C4-2B (cell line): ENCODE measurements around the gene RASAL1.
A peak's percentile ranks its signal among the peaks of the same experiment; 100 is the strongest.

ENCODE experiments used
- H3K27ac ChIP-seq: fragments of 450-650 bp; 2 replicates; pipeline ENCODE4 v1.5.1; 2017
- ZFX ChIP-seq: fragments of 450-650 bp; IDR thresholded peaks from 2 replicates; pipeline ENCODE4 v1.6.1; 2017
- TF ChIP-seq, protein P1 (sequence below): fragments of 450-650 bp; conservative IDR thresholded peaks from 2 replicates; pipeline ENCODE4 v1.5.1; 2017; ENCODE audit warnings: mild to moderate bottlenecking

The RASAL1 gene

DNA sequence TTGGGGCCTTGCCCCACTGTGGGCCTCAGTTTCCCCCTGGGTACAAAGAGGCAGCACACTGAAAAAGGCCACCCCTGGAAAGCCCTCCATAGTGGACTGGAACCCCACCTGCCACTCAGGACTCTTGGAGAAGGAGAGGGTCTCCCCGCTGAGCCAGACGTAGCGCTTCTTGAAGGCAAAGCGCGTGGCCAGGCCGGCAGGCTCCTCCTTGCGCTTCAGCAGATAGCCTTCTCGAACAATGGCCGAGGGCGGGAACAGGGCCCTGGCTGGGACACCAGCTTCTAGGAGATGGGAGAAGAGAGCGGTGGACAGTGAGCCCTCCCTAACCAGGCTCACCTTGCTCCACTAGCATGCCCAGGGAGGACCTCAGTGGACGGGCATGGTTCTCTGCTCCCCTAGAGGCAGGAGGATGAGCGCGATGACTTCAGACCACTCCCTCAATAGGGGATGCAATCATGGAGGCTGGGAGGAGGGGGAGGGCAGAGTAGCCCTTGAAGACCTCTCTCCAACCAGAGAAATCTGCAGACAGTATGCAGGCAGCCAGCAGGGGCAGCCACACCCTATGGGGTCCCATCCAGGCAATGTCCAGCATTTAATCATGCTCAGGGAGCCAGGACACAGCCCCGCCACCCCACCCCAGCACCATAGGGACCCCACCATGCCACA lies 29.8 kb downstream of the RASAL1 start:
- TF ChIP-seq, protein P1, sequence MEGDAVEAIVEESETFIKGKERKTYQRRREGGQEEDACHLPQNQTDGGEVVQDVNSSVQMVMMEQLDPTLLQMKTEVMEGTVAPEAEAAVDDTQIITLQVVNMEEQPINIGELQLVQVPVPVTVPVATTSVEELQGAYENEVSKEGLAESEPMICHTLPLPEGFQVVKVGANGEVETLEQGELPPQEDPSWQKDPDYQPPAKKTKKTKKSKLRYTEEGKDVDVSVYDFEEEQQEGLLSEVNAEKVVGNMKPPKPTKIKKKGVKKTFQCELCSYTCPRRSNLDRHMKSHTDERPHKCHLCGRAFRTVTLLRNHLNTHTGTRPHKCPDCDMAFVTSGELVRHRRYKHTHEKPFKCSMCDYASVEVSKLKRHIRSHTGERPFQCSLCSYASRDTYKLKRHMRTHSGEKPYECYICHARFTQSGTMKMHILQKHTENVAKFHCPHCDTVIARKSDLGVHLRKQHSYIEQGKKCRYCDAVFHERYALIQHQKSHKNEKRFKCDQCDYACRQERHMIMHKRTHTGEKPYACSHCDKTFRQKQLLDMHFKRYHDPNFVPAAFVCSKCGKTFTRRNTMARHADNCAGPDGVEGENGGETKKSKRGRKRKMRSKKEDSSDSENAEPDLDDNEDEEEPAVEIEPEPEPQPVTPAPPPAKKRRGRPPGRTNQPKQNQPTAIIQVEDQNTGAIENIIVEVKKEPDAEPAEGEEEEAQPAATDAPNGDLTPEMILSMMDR, result no peak
- TF ChIP-seq ZFX, result no peak
- no peak overlapping the region for H3K27ac ChIP-seq

DNA sequence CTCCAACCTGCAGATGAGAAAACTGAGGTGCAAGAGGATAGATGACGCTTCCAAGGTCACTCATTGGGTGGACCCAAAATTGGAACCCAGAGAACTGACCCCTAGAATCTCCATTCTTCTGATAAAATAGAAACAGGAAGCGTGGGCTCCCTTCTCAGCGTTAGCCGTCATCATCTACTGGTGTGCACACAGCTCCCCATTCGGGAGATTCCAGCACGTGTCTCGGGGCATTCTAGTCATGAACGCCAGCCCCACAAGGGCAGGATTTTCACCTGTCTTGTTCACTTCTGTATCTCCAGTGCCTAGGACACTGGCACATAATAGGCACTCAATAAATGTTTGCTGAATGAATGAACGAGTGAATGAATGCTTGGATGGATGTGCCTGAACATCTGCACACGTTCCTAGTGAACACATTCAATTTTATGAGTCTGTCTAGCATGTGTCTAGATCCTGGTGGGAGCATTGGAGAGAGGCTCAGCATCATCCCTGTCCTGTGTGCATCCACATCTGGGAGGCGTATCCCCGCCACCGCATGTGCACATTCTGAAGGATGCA lies 30.5 kb downstream of the RASAL1 start:
- H3K27ac ChIP-seq, result no peak overlapping the region
- TF ChIP-seq ZFX, result no peak
- TF ChIP-seq, protein P1, result no peak

DNA sequence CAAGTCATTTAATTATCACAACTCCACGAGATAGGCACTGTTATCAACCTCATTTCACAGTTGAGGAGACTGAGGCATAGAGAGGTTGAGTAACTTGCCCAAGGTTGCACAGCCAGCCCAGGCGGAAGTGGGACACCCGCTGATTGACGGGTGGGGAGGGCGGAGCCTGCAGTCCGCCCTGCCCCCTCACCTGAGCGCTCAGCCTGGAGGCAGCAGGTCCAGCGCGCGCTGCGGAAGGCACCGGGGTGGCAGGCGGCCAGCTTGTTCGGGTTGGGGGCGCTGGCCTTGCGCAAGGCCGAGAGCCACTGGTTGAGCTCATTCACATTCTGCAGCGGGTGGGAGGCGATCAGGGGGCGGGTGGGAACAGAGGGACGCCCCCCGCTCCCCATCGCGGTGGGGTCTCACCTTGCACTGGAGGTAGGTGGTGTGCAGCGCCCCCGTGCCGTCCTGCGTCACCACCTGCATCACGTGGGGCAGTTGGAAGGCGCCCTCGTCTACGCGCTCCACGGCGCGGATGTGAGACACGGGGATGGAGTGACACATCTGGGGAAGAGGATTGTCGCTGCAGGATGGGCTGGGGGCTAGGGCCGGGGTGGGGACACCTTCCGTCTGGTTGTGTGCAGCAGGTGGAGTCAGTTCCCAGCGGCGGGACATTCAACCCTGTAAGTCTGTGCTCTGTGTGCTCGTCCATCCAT lies 31.7 kb downstream of the RASAL1 start:
- TF ChIP-seq ZFX, result no peak
- TF ChIP-seq, protein P1, result no peak
- H3K27ac ChIP-seq, result no peak overlapping the region

DNA sequence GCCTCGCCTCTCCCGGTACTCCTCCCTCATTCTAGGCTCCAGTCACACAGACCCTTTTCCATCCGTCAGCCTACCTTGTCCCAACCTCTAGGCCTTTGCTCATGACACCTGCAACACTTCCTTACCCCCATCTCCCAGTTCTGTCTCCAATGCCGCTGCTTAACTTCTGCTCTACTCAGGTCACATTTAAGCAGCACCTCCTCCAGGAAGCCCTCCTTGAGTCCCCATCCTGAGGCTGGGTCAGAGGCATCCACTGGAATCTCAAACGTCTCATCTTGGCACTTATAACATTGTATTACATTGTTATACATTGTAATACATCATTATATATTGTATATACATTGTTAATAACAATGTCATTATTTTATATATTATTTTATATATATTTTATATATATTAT lies 32.8 kb downstream of the RASAL1 start:
- no peak for TF ChIP-seq ZFX
- no peak overlapping the region for H3K27ac ChIP-seq

DNA sequence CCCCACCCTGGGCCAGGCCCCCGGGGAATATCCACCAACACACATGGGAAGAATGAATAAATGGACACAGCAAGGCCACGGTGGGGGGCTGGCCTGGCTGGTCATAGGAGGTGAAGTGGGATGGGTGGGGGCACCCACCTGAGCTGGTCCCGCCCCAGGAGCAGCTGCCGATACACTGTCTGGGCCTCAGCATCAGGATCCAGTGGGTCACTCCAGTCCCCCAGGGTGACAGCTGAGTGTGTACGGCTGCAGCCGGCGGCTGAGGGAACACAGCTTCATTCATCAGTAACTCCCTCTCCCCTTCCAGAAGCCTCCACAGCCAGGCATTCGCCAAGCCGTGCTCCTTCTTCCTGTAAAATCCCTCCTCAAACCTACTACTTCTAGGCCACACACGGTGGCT lies 33.8 kb downstream of the RASAL1 start:
- H3K27ac ChIP-seq, result no peak overlapping the region
- TF ChIP-seq ZFX, result no peak
- TF ChIP-seq, protein P1, result no peak

DNA sequence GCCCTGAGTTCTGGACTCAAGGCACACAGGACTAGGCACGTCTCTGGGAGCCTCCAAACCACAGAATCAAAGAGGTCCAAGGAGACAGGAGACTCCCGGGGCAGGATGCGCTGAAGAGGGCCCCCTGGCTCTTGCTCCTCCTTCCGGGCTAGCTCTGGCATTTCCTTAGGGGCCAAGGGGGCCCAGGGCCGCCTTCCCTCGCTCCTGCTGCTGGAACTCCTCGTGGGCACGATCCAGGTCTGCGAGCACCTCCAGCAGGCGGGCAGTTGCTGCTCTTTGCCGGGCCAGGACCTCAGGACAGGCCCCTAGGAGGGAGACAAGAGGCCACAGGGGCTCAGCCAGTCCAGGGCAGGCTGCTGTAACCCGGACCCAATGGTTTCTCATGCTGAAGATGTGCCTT lies 35.8 kb downstream of the RASAL1 start:
- TF ChIP-seq, protein P1, result no peak
- TF ChIP-seq ZFX, result no peak
- no peak overlapping the region; the same call in 1 of the 2 replicates for H3K27ac ChIP-seq

DNA sequence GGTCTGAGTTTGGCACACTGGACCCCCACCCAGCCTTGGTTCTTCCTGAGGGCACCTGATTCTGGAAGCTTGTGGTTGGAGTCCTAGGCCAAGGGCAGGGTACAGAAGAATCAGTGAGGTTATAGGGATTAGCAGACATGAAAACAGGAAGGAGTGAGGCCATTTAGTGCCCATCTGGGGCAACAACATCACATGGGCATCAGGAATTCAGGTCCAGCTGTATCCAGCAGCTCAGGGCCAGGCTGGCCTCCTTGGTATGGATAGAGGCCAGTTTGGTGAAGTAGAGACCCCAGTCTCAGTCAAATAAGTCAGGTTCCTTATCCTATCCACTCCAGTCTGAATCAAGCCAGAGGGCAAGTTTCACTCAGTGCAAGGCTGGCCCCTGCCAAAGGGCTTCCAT lies 36.2 kb downstream of the RASAL1 start:
- no peak for TF ChIP-seq ZFX
- TF ChIP-seq, protein P1, result no peak
- peak overlapping the region; percentile 68 for H3K27ac ChIP-seq
